NCI-H2107 treated with DMSO at 0.1 percent for 48 hours (cell line): Measurements from ENCODE around the gene FMN1.

Experiments used
- DNase-seq: peaks from one replicate; lab custom pipeline; 2025; ENCODE audit not compliant: unreplicated experiment; lab: John Stamatoyannopoulos, UW

Gene FMN1

GRCh38 chr15:33027306-33028035, 167.0 kb downstream of the FMN1 start:
- no peak for DNase-seq

GRCh38 chr15:33026614-33027013, 167.9 kb downstream of the FMN1 start:
- peak; percentile 43 for DNase-seq

GRCh38 chr15:33022629-33023028, 171.9 kb downstream of the FMN1 start:
- DNase-seq: peak; percentile 37

GRCh38 chr15:33021806-33022389, 172.6 kb downstream of the FMN1 start:
- peak; percentile 44 for DNase-seq

- no peak for DNase-seq
Observed at GRCh38 chr15:33019354-33019981, 175.0 kb downstream of the FMN1 start.

- peak; percentile 32 for DNase-seq
Observed at GRCh38 chr15:33016405-33017024, 178.0 kb downstream of the FMN1 start.

- DNase-seq: no peak
Observed at GRCh38 chr15:33014586-33014985, 179.9 kb downstream of the FMN1 start.

GRCh38 chr15:33013827-33014445, 180.6 kb downstream of the FMN1 start:
- DNase-seq: no peak

GRCh38 chr15:33011976-33012375, 182.5 kb downstream of the FMN1 start:
- no peak for DNase-seq

GRCh38 chr15:33009603-33010002, 184.9 kb downstream of the FMN1 start:
- no peak for DNase-seq

- no peak for DNase-seq
Observed at GRCh38 chr15:33009026-33009425, 185.5 kb downstream of the FMN1 start.

- no peak for DNase-seq
Observed at GRCh38 chr15:33008284-33008995, 186.1 kb downstream of the FMN1 start.

- DNase-seq: no peak
Observed at GRCh38 chr15:33007303-33007855, 187.1 kb downstream of the FMN1 start.

GRCh38 chr15:33005582-33005981, 188.9 kb downstream of the FMN1 start:
- no peak for DNase-seq

- no peak for DNase-seq
Observed at GRCh38 chr15:33001926-33002325, 192.6 kb downstream of the FMN1 start.

- no peak for DNase-seq
Observed at GRCh38 chr15:32998979-32999672, 195.4 kb downstream of the FMN1 start.

GRCh38 chr15:32998182-32998581, 196.3 kb downstream of the FMN1 start:
- DNase-seq: no peak

- DNase-seq: no peak
Observed at GRCh38 chr15:32994810-32995424, 199.6 kb downstream of the FMN1 start.

GRCh38 chr15:32993285-32993684, 201.2 kb downstream of the FMN1 start:
- DNase-seq: no peak
